ENCODE data around the gene SCLT1. TPM values are rescaled to one million over a fixed set of nuclear protein-coding genes. Genes with fewer than 3 reads are reported as not detected.

Gene SCLT1
- total and polyA plus RNA-seq, 2 of the 13 experiments (the other 11 are each of a cell fraction or from before 2014, with no cell fraction given) = 1.5 to 8.7 TPM

DNA sequence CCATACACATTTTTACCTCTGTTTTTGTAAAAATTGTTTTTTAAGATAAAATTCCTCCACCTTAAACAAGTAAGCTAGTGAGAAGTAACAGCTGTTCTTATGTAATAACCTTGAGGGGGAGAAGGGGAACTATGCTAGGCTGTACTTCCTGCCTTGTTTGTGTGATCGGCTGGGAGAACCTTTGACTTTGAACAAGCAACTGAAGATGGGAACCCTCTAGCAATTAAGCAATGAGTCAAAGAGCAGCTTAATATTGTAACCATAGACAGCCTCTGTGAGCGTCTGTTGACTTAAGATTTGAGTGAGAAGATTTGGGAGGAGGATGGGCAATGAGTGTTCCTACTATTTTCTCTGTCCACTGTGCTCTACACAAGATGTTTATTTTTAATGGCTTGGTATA, 135.1 kb downstream of the SCLT1 start:
- Histone ChIP-seq H3K9ac (ENCODE audit: insufficient read depth, low read depth, low read length) (no peak overlapping the region), H3K36me3 (replicated peaks in 1 of 2; ENCODE audit: control insufficient read depth in 1 of 2, insufficient read depth in 2 of 2, low read length in 2 of 2) (no peaks in the 10 kb centered on the region), H3K27me3 (ENCODE audit: control insufficient read depth in 1 of 2, insufficient read depth in 2 of 2, low read length in 2 of 2) (no peaks in the 10 kb centered on the region), H3K4me2 (ENCODE audit: low read depth, low read length) (0 out of 2 replicates have a peak overlapping the region, but pooled peaks have one; percentile 6), H4K20me1 (ENCODE audit: insufficient read depth, low read length) (no peaks in the 10 kb centered on the region), H2AFZ (ENCODE audit: low read length) (no peak overlapping the region), H3K79me2 (ENCODE audit: insufficient read depth, low read length) (no peaks in the 10 kb centered on the region), H3K4me3 (replicated peaks in 1 of 3; ENCODE audit: insufficient read depth in 1 of 3, low read depth in 2 of 3, low read length in 3 of 3) (no peak overlapping the region), H3K9me3 (ENCODE audit: low read length) (no peaks in the 10 kb centered on the region), H3K27ac (ENCODE audit: extremely low read length, insufficient read depth, low read length) (peak overlapping the region; percentile 18), H3K4me1 (ENCODE audit: insufficient read depth, low read length) (peaks cover 24% of the 10 kb centered on the region)
- peak; percentile 95 for FAIRE-seq
- POLR2A ChIA-PET = no interaction called here
- intact Hi-C loops (cut with micrococcal nuclease; ENCODE audit: unreplicated experiment) = loop anchor here (5.0 kb wide), 1 partner anchor 139 kb away; the partner anchor contains the start of gene C4orf33
- BruUV-seq (replicated peaks) = no TSS peak
- ATAC-seq = peak; percentile 99
- 4% methylated on average over 2 of the region's 2 CpGs for WGBS (ENCODE audit: low lambda C conversion rate)
- CTCF ChIA-PET (ENCODE audit: low intra/inter-chr PET ratio, low total read pairs) = no interaction called here
- in situ Hi-C loops (cut with HindIII; ENCODE audit: extremely low pct_ligation_motif_present, low pct_unique_long_range_greater_than_20kb) = no loop called here
- DNase-seq (ENCODE audit: low spot score) = peak; percentile 83
- peak; percentile 65; the same call in 1 of the 2 replicates for TF ChIP-seq PITX1 (CRISPR knock-in tag; IDR thresholded peaks at IDR 0.05)
- peak; percentile 87 for TF ChIP-seq EHMT2 (IDR thresholded peaks at IDR 0.05; ENCODE audit: borderline replicate concordance, low read depth, low read length)
- no peak for TF ChIP-seq KLF9 (CRISPR knock-in tag; IDR thresholded peaks at IDR 0.05; ENCODE audit: low read depth)
- TF ChIP-seq ZNF205 (CRISPR knock-in tag; IDR thresholded peaks at IDR 0.05) = peak; percentile 31; the same call in 1 of the 2 replicates
- peak; percentile 47 for TF ChIP-seq TEAD3 (CRISPR knock-in tag; optimal IDR thresholded peaks at IDR 0.05; ENCODE audit: borderline replicate concordance)
- no peak for TF ChIP-seq ARNT (IDR thresholded peaks at IDR 0.05)
- no peak for TF ChIP-seq ZNF883 (CRISPR knock-in tag; IDR thresholded peaks at IDR 0.05; ENCODE audit: not compliant biosample characterization)
- TF ChIP-seq TCF7 (IDR thresholded peaks at IDR 0.05; ENCODE audit: low read depth) = 0 out of 2 replicates have a peak, but pooled peaks have one; percentile 16
- TF ChIP-seq, protein P1, sequence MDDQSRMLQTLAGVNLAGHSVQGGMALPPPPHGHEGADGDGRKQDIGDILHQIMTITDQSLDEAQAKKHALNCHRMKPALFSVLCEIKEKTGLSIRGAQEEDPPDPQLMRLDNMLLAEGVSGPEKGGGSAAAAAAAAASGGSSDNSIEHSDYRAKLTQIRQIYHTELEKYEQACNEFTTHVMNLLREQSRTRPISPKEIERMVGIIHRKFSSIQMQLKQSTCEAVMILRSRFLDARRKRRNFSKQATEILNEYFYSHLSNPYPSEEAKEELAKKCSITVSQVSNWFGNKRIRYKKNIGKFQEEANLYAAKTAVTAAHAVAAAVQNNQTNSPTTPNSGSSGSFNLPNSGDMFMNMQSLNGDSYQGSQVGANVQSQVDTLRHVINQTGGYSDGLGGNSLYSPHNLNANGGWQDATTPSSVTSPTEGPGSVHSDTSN (CRISPR knock-in tag; IDR thresholded peaks at IDR 0.05; ENCODE audit: borderline replicate concordance) = no peak
- peak; percentile 90; the same call in 1 of the 2 replicates for TF ChIP-seq ZNF670 (CRISPR knock-in tag; IDR thresholded peaks at IDR 0.05; ENCODE audit: borderline replicate concordance)
- peak; percentile 90 for TF ChIP-seq CEBPG (CRISPR knock-in tag; IDR thresholded peaks at IDR 0.05)
- 0 out of 2 replicates have a peak, but pooled peaks have one; percentile 63 for TF ChIP-seq HMG20A (CRISPR knock-in tag; IDR thresholded peaks at IDR 0.05; ENCODE audit: borderline replicate concordance)
- TF ChIP-seq ZNF75D (CRISPR knock-in tag; IDR thresholded peaks at IDR 0.05; ENCODE audit: borderline replicate concordance) = no peak
- no peak for TF ChIP-seq GABPA (IDR thresholded peaks at IDR 0.05; ENCODE audit: low read depth, low read length)
- peak; percentile 59 for TF ChIP-seq GABPA (CRISPR knock-in tag; IDR thresholded peaks at IDR 0.05; ENCODE audit: low read depth)
- TF ChIP-seq, protein P2, sequence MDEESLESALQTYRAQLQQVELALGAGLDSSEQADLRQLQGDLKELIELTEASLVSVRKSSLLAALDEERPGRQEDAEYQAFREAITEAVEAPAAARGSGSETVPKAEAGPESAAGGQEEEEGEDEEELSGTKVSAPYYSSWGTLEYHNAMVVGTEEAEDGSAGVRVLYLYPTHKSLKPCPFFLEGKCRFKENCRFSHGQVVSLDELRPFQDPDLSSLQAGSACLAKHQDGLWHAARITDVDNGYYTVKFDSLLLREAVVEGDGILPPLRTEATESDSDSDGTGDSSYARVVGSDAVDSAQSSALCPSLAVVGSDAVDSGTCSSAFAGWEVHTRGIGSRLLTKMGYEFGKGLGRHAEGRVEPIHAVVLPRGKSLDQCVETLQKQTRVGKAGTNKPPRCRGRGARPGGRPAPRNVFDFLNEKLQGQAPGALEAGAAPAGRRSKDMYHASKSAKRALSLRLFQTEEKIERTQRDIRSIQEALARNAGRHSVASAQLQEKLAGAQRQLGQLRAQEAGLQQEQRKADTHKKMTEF (CRISPR knock-in tag; IDR thresholded peaks at IDR 0.05) = peak; percentile 25; the same call in 1 of the 2 replicates
- TF ChIP-seq, protein P3, sequence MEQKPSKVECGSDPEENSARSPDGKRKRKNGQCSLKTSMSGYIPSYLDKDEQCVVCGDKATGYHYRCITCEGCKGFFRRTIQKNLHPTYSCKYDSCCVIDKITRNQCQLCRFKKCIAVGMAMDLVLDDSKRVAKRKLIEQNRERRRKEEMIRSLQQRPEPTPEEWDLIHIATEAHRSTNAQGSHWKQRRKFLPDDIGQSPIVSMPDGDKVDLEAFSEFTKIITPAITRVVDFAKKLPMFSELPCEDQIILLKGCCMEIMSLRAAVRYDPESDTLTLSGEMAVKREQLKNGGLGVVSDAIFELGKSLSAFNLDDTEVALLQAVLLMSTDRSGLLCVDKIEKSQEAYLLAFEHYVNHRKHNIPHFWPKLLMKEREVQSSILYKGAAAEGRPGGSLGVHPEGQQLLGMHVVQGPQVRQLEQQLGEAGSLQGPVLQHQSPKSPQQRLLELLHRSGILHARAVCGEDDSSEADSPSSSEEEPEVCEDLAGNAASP (CRISPR knock-in tag; IDR thresholded peaks at IDR 0.05; ENCODE audit: borderline replicate concordance) = 0 out of 2 replicates have a peak, but pooled peaks have one; percentile 16
- TF ChIP-seq, protein P4, sequence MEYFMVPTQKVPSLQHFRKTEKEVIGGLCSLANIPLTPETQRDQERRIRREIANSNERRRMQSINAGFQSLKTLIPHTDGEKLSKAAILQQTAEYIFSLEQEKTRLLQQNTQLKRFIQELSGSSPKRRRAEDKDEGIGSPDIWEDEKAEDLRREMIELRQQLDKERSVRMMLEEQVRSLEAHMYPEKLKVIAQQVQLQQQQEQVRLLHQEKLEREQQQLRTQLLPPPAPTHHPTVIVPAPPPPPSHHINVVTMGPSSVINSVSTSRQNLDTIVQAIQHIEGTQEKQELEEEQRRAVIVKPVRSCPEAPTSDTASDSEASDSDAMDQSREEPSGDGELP (IDR thresholded peaks at IDR 0.05; ENCODE audit: borderline replicate concordance, low read depth) = peak; percentile 80
- peak; percentile 62 for TF ChIP-seq RARA (CRISPR knock-in tag; IDR thresholded peaks at IDR 0.05)
- TF ChIP-seq, protein P5, sequence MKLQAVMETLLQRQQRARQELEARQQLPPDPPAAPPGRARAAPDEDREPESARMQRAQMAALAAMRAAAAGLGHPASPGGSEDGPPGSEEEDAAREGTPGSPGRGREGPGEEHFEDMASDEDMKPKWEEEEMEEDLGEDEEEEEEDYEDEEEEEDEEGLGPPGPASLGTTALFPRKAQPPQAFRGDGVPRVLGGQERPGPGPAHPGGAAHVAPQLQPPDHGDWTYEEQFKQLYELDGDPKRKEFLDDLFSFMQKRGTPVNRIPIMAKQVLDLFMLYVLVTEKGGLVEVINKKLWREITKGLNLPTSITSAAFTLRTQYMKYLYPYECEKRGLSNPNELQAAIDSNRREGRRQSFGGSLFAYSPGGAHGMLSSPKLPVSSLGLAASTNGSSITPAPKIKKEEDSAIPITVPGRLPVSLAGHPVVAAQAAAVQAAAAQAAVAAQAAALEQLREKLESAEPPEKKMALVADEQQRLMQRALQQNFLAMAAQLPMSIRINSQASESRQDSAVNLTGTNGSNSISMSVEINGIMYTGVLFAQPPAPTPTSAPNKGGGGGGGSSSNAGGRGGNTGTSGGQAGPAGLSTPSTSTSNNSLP (IDR thresholded peaks at IDR 0.05; ENCODE audit: low read depth, low read length) = 0 out of 2 replicates have a peak, but pooled peaks have one; percentile 18

All from HepG2 (cell line).